ENCODE data around the gene SRSF2. TPM values are rescaled to one million over a fixed set of nuclear protein-coding genes. Genes with fewer than 3 reads are reported as not detected.
A peak's percentile ranks its signal among the peaks of the same experiment; 100 is the strongest.
"Not testable (repeated sequence)": the region's sequence is repeated elsewhere in the genome, so short reads cannot be mapped to it uniquely, and the experiment has no call there.

SRSF2 gene
- total and polyA plus RNA-seq, 7 experiments from 2014 or later: 104 to 363 (median 337) TPM

GRCh38 chr17:76742958-76743357 is 5.8 kb upstream of the SRSF2 start:
- ChIA-PET POLR2A (interaction anchor here (1.2 to 2.0 kb wide), 3 partner anchors 9 to 15 kb away, joined by 3 to 6 read pairs (median 5); no protein-coding TSS in a partner anchor), CTCF (no interaction called here)
- peaks cover 0 to 37% (median 24%) of the 10 kb centered on the region in 7 donors for H3K4me1 Mint-ChIP-seq
- peaks cover 4 to 40% (median 19%) of the 10 kb centered on the region in 3 experiments for H3K36me3 ChIP-seq (ENCODE audit: control insufficient read depth in 2 of 3, insufficient read depth in 3 of 3, low read length in 3 of 3)
- ATAC-seq (no peak), DNase-seq (no peak)
- H3K27me3 Mint-ChIP-seq: no peaks in the 10 kb centered on the region
- no peak overlapping the region for H3K4me3 ChIP-seq (ENCODE audit: low read length)
- no peak overlapping the region for H3K27ac ChIP-seq (ENCODE audit: low read depth, low read length)
- no peak overlapping the region for H3K4me3 Mint-ChIP-seq
- H3K9me3 Mint-ChIP-seq: no peaks in the 10 kb centered on the region
- H3K4me1 ChIP-seq (ENCODE audit: control insufficient read depth in 2 of 2, insufficient read depth in 2 of 2, low read length in 2 of 2): peaks cover 12 to 17% of the 10 kb centered on the region in 2 donors
- H3K9me3 ChIP-seq (ENCODE audit: control insufficient read depth in 2 of 3, low read length in 3 of 3): no peaks in the 10 kb centered on the region
- no peaks in the 10 kb centered on the region for H3K27me3 ChIP-seq (ENCODE audit: control insufficient read depth in 2 of 2, insufficient read depth in 2 of 2, low read length in 2 of 2)
- H3K27ac Mint-ChIP-seq: no peak overlapping the region
- H3K36me3 Mint-ChIP-seq: peaks cover 3 to 42% (median 22%) of the 10 kb centered on the region in 5 donors
- intact Hi-C loops (cut with micrococcal nuclease): no loop called here

DNA sequence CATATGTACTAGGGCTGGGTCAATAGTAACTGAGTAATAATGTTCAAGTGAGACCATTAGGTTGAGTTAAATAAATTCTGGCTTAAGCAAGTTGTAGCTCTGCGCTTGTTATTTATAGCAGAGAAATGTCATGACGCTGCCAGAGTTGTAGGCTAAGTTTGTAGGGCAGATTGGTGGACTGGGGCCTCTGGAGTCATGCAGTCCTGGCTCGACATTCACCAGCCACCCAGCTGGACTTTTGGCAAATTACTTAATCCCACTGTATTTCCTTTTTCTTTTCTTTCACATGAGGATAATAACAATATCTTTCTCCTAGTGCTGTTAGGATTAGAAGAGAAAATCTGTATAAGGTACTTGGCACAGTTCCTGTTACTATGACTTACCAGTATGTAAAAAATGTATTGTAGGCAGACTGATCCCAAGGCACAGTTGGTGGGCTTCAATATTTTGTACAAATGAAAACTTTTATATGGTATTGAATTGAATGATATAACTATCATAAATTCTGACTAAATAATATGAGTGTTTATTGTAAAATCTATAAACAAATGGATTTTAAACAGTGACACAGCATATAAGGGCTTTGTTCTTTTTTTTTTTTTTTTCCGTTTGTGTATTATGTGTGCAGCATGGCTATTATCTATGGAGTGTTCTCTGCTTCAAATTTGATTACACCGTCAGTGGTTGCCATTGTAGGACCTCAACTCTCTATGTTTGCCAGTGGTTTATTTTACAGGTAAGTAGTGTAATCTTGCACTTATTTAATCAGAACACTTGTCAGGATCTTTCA is 3.4 kb upstream of the SRSF2 start:
- ATAC-seq (no peak), DNase-seq (no peak)
- Histone ChIP-seq H3K27me3 (ENCODE audit: control insufficient read depth in 2 of 2, insufficient read depth in 2 of 2, low read length in 2 of 2) (no peaks in the 10 kb centered on the region), H3K27ac (ENCODE audit: low read depth, low read length) (no peak overlapping the region), H3K4me1 (ENCODE audit: control insufficient read depth in 2 of 2, insufficient read depth in 2 of 2, low read length in 2 of 2) (peaks cover 13 to 21% of the 10 kb centered on the region in 2 donors), H3K9me3 (ENCODE audit: control insufficient read depth in 2 of 3, low read length in 3 of 3) (no peaks in the 10 kb centered on the region), H3K4me3 (ENCODE audit: low read length) (no peak overlapping the region), H3K36me3 (ENCODE audit: control insufficient read depth in 2 of 3, insufficient read depth in 3 of 3, low read length in 3 of 3) (peaks cover 11 to 37% (median 13%) of the 10 kb centered on the region in 3 experiments)
- H3K4me3 Mint-ChIP-seq: no peak overlapping the region
- peaks cover 3 to 32% (median 24%) of the 10 kb centered on the region in 5 donors for H3K36me3 Mint-ChIP-seq
- H3K9me3 Mint-ChIP-seq: peaks cover 0 to 9% (median 0%) of the 10 kb centered on the region in 11 donors
- POLR2A ChIA-PET: interaction anchor here (0.6 to 8.2 kb wide), 4 partner anchors 15 to 1581 kb away, joined by 3 to 187 read pairs (median 6); partner anchors contain the start of genes JMJD6 and METTL23
- CTCF ChIA-PET: interaction anchor here (1.3 kb wide), 1 partner anchor 27 kb away, joined by 6 read pairs; no protein-coding TSS in a partner anchor
- intact Hi-C loops (cut with micrococcal nuclease): no loop called here
- H3K4me1 Mint-ChIP-seq: peaks cover 0 to 35% (median 32%) of the 10 kb centered on the region in 7 donors
- H3K27ac Mint-ChIP-seq: no peak overlapping the region
- no peaks in the 10 kb centered on the region for H3K27me3 Mint-ChIP-seq

- H3K27me3 Mint-ChIP-seq; ATAC-seq; H3K9me3 Mint-ChIP-seq; H3K27me3 ChIP-seq (ENCODE audit: control insufficient read depth in 2 of 2, insufficient read depth in 2 of 2, low read length in 2 of 2); H3K9me3 ChIP-seq (ENCODE audit: control insufficient read depth in 2 of 3, low read length in 3 of 3); H3K27ac ChIP-seq (ENCODE audit: low read depth, low read length); H3K4me3 ChIP-seq (ENCODE audit: low read length); DNase-seq: not testable (repeated sequence)
- intact Hi-C loops (cut with micrococcal nuclease): loop anchor here (5.0 to 10.0 kb wide), 8 partner anchors 222 to 1393 kb away; partner anchors contain the start of genes TMC8 (in 2 of the 2), ACOX1 (in 1 of the 2), PRPSAP1 (in 1 of the 2) and TEN1 (in 1 of the 2)
- H3K27ac Mint-ChIP-seq: peak overlapping the region in 2 of 9 donors; percentile 6 to 66
- H3K4me3 Mint-ChIP-seq: peak overlapping the region in 5 of 10 donors; percentile 12 to 54 (median 32)
- CTCF ChIA-PET: interaction anchor here (0.6 to 2.5 kb wide), 3 partner anchors 12 to 477 kb away, joined by 3 to 11 read pairs (median 6); no protein-coding TSS in a partner anchor
- POLR2A ChIA-PET: interaction anchor here (0.6 to 8.2 kb wide), 8 partner anchors 9 to 1580 kb away, joined by 3 to 187 read pairs (median 6); partner anchors contain the start of genes JMJD6 and METTL23
- peaks cover 8 to 42% (median 37%) of the 10 kb centered on the region in 7 donors for H3K4me1 Mint-ChIP-seq
- peaks cover 5 to 31% (median 24%) of the 10 kb centered on the region in 5 donors for H3K36me3 Mint-ChIP-seq
- Histone ChIP-seq H3K36me3 (ENCODE audit: control insufficient read depth in 2 of 3, insufficient read depth in 3 of 3, low read length in 3 of 3) (peaks cover 12 to 30% (median 22%) of the 10 kb centered on the region in 3 experiments), H3K4me1 (ENCODE audit: control insufficient read depth in 2 of 2, insufficient read depth in 2 of 2, low read length in 2 of 2) (peaks cover 21 to 30% of the 10 kb centered on the region in 2 donors)
Observed at GRCh38 chr17:76739568-76740115, 2.5 kb upstream of the SRSF2 start.

GRCh38 chr17:76738468-76738850 is 1.3 kb upstream of the SRSF2 start:
- Histone ChIP-seq H3K27ac (ENCODE audit: low read depth, low read length) (peak overlapping the region; percentile 96), H3K36me3 (ENCODE audit: control insufficient read depth in 2 of 3, insufficient read depth in 3 of 3, low read length in 3 of 3) (peaks cover 12 to 30% (median 29%) of the 10 kb centered on the region in 3 experiments), H3K4me1 (ENCODE audit: control insufficient read depth in 2 of 2, insufficient read depth in 2 of 2, low read length in 2 of 2) (peaks cover 33 to 42% of the 10 kb centered on the region in 2 donors), H3K9me3 (ENCODE audit: control insufficient read depth in 2 of 3, low read length in 3 of 3) (no peaks in the 10 kb centered on the region), H3K4me3 (ENCODE audit: low read length) (peak overlapping the region; percentile 97), H3K27me3 (ENCODE audit: control insufficient read depth in 2 of 2, insufficient read depth in 2 of 2, low read length in 2 of 2) (no peaks in the 10 kb centered on the region)
- ChIA-PET CTCF (interaction anchor here (0.6 to 2.5 kb wide), 4 partner anchors 9 to 34 kb away, joined by 3 to 11 read pairs (median 6); no protein-coding TSS in a partner anchor), POLR2A (interaction anchor here (0.7 to 8.2 kb wide), 14 partner anchors 8 to 402 kb away, joined by 3 to 187 read pairs (median 4); partner anchors contain the start of genes JMJD6, METTL23 and SEC14L1)
- H3K4me3 Mint-ChIP-seq: peak overlapping the region; percentile 90 to 99 (median 96)
- intact Hi-C loops (cut with micrococcal nuclease): loop anchor here (1.0 to 10.0 kb wide), 9 partner anchors 15 to 1394 kb away; partner anchors contain the start of genes TMC8 (in 2 of the 2), ACOX1 (in 1 of the 2), PRPSAP1 (in 1 of the 2) and TEN1 (in 1 of the 2)
- H3K9me3 Mint-ChIP-seq: peaks cover 0 to 9% (median 0%) of the 10 kb centered on the region in 11 donors
- H3K27me3 Mint-ChIP-seq: no peaks in the 10 kb centered on the region
- peak overlapping the region; percentile 95 to 100 (median 99) for H3K27ac Mint-ChIP-seq
- ATAC-seq: no peak
- no peak for DNase-seq
- H3K36me3 Mint-ChIP-seq: peaks cover 12 to 34% (median 30%) of the 10 kb centered on the region in 5 donors
- H3K4me1 Mint-ChIP-seq: peaks cover 20 to 54% (median 49%) of the 10 kb centered on the region in 7 donors

- no peaks in the 10 kb centered on the region for H3K9me3 ChIP-seq (ENCODE audit: control insufficient read depth in 2 of 3, low read length in 3 of 3)
- DNase-seq (peak in 8 of 9 donors; percentile 89 to 95 (median 93)), ATAC-seq (peak; percentile 76)
- H3K27me3 ChIP-seq (ENCODE audit: control insufficient read depth in 2 of 2, insufficient read depth in 2 of 2, low read length in 2 of 2): no peaks in the 10 kb centered on the region
- Mint-ChIP-seq H3K4me3 (peak within 1 kb of the TSS; percentile 90 to 99 (median 96)), H3K4me1 (peaks cover 26 to 60% (median 54%) of the 10 kb centered on the region in 7 donors), H3K27me3 (no peaks in the 10 kb centered on the region), H3K36me3 (peaks cover 12 to 39% (median 35%) of the 10 kb centered on the region in 5 donors), H3K27ac (peak within 1 kb of the TSS; percentile 95 to 100 (median 99)), H3K9me3 (peaks cover 0 to 9% (median 0%) of the 10 kb centered on the region in 11 donors)
- H3K4me3 ChIP-seq (ENCODE audit: low read length): peak within 1 kb of the TSS; percentile 97
- H3K4me1 ChIP-seq (ENCODE audit: control insufficient read depth in 2 of 2, insufficient read depth in 2 of 2, low read length in 2 of 2): peaks cover 39 to 47% of the 10 kb centered on the region in 2 donors
- ChIA-PET POLR2A (interaction anchor here (0.6 to 8.2 kb wide), 15 partner anchors 8 to 929 kb away, joined by 3 to 187 read pairs (median 5); partner anchors contain the start of genes JMJD6, METTL23 and SEC14L1), CTCF (interaction anchor here (1.1 to 2.5 kb wide), 3 partner anchors 10 to 24 kb away, joined by 3 to 11 read pairs (median 8); no protein-coding TSS in a partner anchor)
- peaks cover 16 to 35% (median 35%) of the 10 kb centered on the region in 3 experiments for H3K36me3 ChIP-seq (ENCODE audit: control insufficient read depth in 2 of 3, insufficient read depth in 3 of 3, low read length in 3 of 3)
- peak within 1 kb of the TSS; percentile 96 for H3K27ac ChIP-seq (ENCODE audit: low read depth, low read length)
- intact Hi-C loops (cut with micrococcal nuclease): loop anchor here (1.0 to 10.0 kb wide), 16 partner anchors 12 to 1394 kb away; partner anchors contain the start of genes JMJD6 (in 2 of the 2), METTL23 (in 2 of the 2), SEC14L1 (in 2 of the 2) and TMC8 (in 2 of the 2)
Observed at GRCh38 chr17:76737676-76738467, 741 bp upstream of the SRSF2 start, which contains the start of gene MFSD11. MFSD11 (plus strand) TSS chr17:76738119; CDS start chr17:76738353, 234 bp downstream.
